ENCODE data around the gene ATXN2.

DNA sequence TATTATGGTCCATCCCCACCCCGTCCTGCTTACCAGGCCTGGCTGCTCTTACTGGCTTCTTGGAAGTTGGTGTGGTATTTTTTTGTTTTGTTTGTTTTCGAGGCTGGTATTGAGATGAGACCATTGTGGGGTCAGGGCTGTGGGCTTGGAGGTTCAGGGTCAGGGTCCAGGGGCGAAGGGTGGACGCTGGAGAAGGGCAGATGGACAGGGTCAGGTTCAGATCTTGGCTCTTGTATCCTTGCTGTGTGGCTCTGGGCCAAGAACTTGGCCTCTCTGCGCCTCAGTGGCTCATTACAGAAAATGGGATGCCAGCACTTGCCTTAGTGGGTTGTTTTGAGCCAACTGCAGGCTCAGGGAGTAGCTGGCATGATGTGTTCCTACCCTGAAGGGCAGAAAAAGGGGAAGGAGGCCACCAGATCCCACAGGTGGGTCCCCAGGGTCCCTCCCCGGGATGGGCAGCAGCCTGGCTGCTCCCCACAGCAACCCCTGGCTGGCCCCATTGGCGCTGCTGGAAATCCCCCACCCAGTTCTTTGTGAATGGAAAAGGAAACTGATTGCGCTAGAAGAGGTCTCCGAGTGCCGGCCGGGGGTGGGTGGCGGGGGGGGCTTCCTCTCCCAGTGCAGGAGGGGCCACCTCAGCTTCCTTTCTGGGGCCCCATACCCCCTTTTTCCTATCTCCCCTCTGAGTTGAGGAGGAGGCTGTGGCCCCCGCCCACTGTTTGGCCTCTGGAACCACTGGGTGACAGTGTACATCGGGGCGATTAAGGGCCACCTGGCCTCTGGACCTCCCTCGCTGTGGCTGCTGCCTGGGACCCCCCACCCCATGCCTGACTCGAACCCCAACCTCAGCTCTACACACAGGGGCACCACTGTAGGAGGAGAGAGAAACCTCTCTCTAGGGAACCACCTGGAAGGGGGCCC lies 168.4 kb downstream of the ATXN2 start:
- TF ChIP-seq POLR2A (IDR thresholded peaks at IDR 0.05; ENCODE audit: low read depth, low read length), result peak; percentile 53; the same call in 1 of the 2 replicates
- TF ChIP-seq SPI1 (IDR thresholded peaks at IDR 0.05; ENCODE audit: low read depth, low read length), result no peak
- TF ChIP-seq POLR2AphosphoS5 (IDR thresholded peaks at IDR 0.05; ENCODE audit: low read depth, low read length), result no peak
